ENCODE data around the gene TRAK2.

- TF ChIP-seq POLR2AphosphoS5 (IDR thresholded peaks at IDR 0.05) (no peak), CTCF (IDR thresholded peaks at IDR 0.05) (no peak)
Observed at GRCh38 chr2:201344663-201345366, 106.4 kb downstream of the TRAK2 start.
